Muscle layer of colon (tissue), 2 donors: ENCODE measurements around the gene ARMC12.
A peak's percentile ranks its signal among the peaks of the same experiment; 100 is the strongest.
"Not testable (repeated sequence)": the region's sequence is repeated elsewhere in the genome, so short reads cannot be mapped to it uniquely, and the experiment has no call there.

ENCODE experiments used
- H3K27ac ChIP-seq: one replicate; pipeline ENCODE4 v1.7.0; 2013; ENCODE audit warnings: low read depth, mild to moderate bottlenecking, low read length, moderate library complexity
- H3K27me3 ChIP-seq, 2 donors: one replicate each; pipeline ENCODE4 v1.7.0; 2013; ENCODE audit warnings: low read length in 2 of 2, mild to moderate bottlenecking in 2 of 2; ENCODE audit not compliant: insufficient read depth in 2 of 2, control insufficient read depth in 1 of 2
- H3K36me3 ChIP-seq: one replicate; pipeline ENCODE4 v1.7.0; 2013; ENCODE audit warnings: mild to moderate bottlenecking, low read length; ENCODE audit not compliant: insufficient read depth
- H3K4me1 ChIP-seq: one replicate; pipeline ENCODE4 v1.7.0; 2013; ENCODE audit warnings: mild to moderate bottlenecking, low read length; ENCODE audit not compliant: insufficient read depth
- H3K4me3 ChIP-seq, 2 donors: one replicate each; pipeline ENCODE4 v1.7.0; 2013; ENCODE audit warnings: low read length in 2 of 2, low read depth in 1 of 2, mild to moderate bottlenecking in 1 of 2, moderate library complexity in 1 of 2
- H3K9ac ChIP-seq: one replicate; pipeline ENCODE4 v1.7.0; 2013; ENCODE audit warnings: low read length
- H3K9me3 ChIP-seq: one replicate; pipeline ENCODE4 v1.7.0; 2013; ENCODE audit warnings: mild to moderate bottlenecking, low read length
- donor health status: abdominal sarcoma.
- donor health status: Adenocarcinoma of cecum.

The ARMC12 gene, protein sequence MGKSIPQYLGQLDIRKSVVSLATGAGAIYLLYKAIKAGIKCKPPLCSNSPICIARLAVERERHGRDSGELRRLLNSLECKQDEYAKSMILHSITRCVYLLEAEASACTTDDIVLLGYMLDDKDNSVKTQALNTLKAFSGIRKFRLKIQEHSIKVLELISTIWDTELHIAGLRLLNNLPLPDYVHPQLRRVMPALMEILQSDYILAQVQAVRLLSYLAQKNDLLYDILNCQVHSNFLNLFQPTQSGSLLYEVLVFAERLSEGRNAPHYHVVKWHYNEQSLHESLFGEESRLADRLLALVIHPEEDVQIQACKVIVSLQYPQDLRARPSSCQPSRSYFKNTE

DNA sequence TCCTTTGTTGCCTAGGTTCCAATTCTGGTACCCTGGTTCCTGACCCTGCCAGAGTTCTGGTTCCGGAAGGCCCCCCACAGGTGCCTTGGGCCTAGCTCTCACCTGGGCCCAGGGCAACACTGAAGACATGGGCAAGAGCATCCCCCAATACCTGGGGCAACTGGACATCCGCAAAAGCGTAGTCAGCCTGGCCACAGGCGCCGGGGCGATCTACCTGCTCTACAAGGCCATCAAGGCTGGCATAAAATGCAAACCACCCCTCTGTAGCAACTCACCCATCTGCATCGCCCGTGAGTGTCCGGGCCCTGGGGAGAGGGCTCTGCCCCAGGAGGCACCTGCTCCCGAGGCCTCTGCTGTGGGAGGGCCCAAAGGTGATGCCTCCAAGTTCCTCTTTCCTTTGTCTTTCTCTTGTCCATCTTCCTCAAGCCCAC, at the start of gene ARMC12:
Gene ARMC12 (plus strand): TSS at position 51 of the 431 bp plus-strand sequence. CDS start 77 bp downstream, at position 128.
- Histone ChIP-seq H3K27ac (no peak within 1 kb of the TSS), H3K4me1 (peaks cover 30% of the 10 kb centered on the region), H3K4me3 (no peak within 1 kb of the TSS), H3K9me3 (no peaks in the 10 kb centered on the region), H3K36me3 (no peaks in the 10 kb centered on the region), H3K9ac (no peak within 1 kb of the TSS), H3K27me3 (no peaks in the 10 kb centered on the region)

DNA sequence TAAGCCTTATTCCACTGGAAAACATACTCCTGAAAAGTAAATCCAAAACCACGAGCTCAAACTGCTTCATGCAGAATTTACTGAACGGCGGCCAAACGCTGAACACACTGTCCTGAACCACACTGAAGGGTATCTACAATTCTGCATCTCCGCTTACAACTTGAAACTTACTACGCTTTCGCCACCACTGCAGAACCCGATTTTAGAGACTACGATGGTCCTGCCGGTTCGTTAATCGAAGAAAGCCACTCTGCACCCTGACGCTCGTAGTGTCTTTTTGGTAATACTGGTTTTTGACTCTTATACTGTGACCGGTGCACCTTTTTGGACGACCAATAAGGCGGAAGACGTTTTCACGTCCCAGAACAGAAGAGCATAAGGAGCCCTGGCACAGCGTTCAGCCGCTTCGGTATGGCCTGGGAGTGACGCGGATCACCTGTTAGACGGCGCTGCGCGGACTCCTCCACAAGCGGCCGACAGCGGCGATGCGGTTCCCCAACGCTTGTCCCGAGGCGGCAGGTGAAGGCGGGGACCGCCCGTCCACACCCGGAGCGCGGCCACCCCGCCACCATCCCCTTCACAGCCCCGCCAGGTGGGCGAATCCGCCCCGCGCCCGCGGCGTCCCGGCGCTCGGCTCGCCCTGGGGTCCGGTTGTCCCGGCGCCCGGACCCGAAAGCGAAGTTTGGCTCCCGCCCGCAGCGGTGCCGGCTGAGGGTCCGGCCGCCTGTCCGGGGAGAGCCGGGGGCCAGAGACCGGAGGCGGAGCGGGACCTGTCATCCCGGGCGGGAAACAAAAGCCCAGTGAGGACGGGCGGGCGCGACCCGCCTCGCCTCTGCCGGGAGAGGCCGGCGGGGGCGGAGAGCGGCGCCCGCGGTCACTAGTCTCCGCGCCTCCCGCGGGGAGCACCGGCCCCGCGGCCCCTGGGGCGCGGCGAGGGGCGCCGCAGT, 48.9 kb upstream of the ARMC12 start:
- Histone ChIP-seq H3K9ac (peak overlapping the region; percentile 90), H3K4me1 (peaks cover 20% of the 10 kb centered on the region), H3K27me3 (no peaks in the 10 kb centered on the region), H3K4me3 (peak overlapping the region; percentile 92 to 96), H3K27ac (peak overlapping the region; percentile 88), H3K9me3 (no peaks in the 10 kb centered on the region), H3K36me3 (no peaks in the 10 kb centered on the region)

DNA sequence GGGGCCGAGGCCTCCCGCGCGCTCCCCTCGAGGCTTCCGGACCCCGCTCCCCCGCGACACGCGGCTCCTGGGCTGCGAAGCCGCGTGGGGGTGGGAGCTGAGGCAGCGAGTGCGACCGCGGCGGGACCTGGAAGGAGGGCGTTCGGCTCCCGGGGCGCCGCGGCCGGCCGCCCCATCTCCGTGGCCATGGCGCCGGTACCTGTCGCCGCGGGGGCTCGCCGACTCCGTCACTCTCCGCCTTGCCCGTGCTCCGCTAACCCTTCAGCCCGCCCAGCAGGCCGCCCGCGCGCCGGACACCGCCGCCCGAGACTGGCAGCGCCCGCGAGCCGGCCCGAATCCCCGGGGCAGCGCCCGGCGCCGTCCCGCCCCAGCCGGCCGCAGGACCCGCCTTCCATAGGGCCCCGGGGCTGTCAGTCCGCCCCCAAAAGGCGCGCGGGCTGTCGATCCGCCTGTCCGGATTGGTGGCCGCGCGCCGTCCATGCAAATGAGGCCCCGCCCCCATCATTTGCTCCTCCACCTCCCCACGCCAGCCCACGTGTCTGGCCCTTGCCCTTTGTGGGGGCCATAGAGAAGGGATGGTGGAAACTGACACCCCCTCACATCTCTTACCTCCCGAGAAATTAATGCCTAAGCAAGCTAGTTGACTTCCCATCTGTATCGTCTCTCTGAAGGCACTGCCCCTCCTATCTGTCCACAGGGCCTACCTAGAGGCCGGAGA, 48.1 kb upstream of the ARMC12 start, which contains the start of gene FKBP5:
Gene FKBP5 (minus strand): TSS at position 311 of the 718 bp plus-strand sequence. CDS start 46,091 bp downstream, outside the sequence.
- no peaks in the 10 kb centered on the region for H3K9me3 ChIP-seq
- H3K9ac ChIP-seq: peak within 1 kb of the TSS; percentile 90
- H3K4me1 ChIP-seq: peaks cover 20% of the 10 kb centered on the region
- no peaks in the 10 kb centered on the region for H3K36me3 ChIP-seq
- peak within 1 kb of the TSS; percentile 92 to 96 for H3K4me3 ChIP-seq
- peak within 1 kb of the TSS; percentile 88 for H3K27ac ChIP-seq
- H3K27me3 ChIP-seq: no peaks in the 10 kb centered on the region

DNA sequence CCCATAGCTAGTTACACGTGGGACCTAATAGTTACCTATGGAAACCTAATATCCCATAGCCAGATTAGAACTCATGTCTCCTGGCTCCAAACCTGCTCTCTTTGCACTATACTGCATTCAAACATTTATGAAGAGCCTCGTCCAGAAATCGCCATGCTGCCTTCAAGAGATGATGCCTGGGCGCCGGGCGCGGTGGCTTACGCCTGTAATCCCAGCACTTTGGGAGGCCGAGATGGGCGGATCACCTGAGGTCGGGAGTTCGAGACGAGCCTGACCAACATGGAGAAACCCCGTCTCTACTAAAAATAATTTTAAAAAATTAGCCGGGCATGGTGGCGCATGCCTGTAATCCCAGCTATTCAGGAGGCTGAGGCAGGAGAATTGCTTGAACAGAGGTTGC, 46.8 kb upstream of the ARMC12 start:
- not testable (repeated sequence) for H3K9me3 ChIP-seq, H3K36me3 ChIP-seq, H3K27ac ChIP-seq, H3K4me3 ChIP-seq, H3K9ac ChIP-seq, H3K27me3 ChIP-seq
- H3K4me1 ChIP-seq: peaks cover 20% of the 10 kb centered on the region

DNA sequence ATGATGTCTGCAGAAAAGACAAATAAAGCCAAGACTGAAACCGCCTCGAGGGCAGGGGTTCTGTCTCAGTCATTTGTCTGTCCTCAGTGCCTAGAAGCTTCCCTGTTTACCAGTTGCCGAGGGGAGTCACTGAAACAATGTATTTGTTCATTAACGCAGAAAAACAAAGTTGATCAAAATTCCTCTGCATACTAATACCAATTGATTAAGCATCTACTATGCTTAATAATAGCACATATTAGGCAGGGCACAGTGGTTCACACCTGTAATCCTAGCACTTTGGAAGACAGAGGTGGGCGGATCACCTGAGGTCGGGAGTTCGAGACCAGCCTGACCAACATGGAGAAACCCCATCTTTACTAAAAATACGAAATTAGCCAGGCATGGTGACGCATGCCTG, 46.3 kb upstream of the ARMC12 start:
- H3K36me3 ChIP-seq: no peaks in the 10 kb centered on the region
- no peak overlapping the region for H3K9ac ChIP-seq
- H3K4me1 ChIP-seq: peaks cover 20% of the 10 kb centered on the region
- H3K9me3 ChIP-seq: no peaks in the 10 kb centered on the region
- H3K4me3 ChIP-seq: no peak overlapping the region
- no peaks in the 10 kb centered on the region for H3K27me3 ChIP-seq
- no peak overlapping the region for H3K27ac ChIP-seq

DNA sequence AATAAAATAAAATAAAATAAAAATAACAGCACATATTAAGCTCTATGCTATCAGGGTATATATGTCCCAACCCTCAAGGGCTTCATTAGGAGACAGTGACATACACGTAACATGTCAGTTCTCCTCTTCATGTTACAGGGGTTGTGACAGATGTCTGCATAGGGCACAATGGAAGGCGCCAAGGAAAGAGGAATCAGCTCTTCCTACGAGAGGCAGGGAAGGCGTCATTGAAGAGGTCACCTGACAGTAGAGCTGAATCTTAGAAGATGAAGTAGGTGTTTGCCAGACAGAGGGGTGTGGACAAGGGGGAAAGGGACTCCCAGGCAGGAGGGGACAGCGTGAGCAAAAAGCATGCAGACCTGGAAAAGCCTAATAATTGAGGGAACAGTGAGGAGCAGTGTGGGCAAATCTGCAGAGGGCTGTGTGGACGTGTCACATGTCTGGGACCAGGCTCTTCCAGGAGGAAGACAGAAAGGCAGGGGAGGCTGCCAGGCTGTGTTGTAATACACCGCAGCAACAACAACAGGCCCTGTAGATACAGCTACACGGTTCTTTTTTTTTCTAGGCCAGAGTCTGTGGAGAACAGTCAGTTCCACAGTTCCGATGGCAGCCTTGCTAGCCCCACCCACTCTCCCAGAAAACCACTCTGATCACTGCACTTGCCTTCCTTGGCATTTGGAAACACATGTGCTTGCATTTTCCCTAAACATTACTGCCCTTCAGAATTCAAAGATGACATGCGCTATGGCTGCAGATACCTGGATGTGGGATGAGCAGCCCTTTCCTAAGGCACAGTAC, 45.6 kb upstream of the ARMC12 start:
- peaks cover 20% of the 10 kb centered on the region for H3K4me1 ChIP-seq
- H3K27me3 ChIP-seq: no peaks in the 10 kb centered on the region
- no peak overlapping the region for H3K9ac ChIP-seq
- no peak overlapping the region for H3K27ac ChIP-seq
- no peaks in the 10 kb centered on the region for H3K36me3 ChIP-seq
- H3K9me3 ChIP-seq: no peaks in the 10 kb centered on the region
- no peak overlapping the region for H3K4me3 ChIP-seq

DNA sequence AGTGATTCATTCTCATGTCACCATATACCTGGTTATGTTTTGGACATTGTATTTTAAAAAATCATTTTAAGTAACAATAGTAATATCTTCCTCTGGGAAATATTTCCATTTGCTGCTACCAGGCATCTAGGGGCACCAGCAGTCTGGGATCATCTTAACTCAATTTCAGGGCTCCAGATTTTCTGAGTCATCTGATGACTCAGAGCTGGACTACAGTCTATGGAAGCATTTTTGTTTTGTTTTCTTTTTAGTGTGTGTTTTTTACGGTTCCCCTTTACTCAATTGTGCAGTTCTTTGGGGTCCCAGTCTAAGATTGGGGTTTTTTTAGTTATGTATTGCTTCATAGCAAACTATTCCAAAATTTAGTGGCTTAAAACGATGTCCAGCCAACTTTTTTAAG, 42.4 kb upstream of the ARMC12 start:
- H3K4me1 ChIP-seq: peaks cover 12% of the 10 kb centered on the region
- H3K9me3 ChIP-seq: no peaks in the 10 kb centered on the region
- no peak overlapping the region for H3K4me3 ChIP-seq
- no peak overlapping the region for H3K27ac ChIP-seq
- no peak overlapping the region for H3K9ac ChIP-seq
- no peaks in the 10 kb centered on the region for H3K27me3 ChIP-seq
- H3K36me3 ChIP-seq: no peaks in the 10 kb centered on the region

DNA sequence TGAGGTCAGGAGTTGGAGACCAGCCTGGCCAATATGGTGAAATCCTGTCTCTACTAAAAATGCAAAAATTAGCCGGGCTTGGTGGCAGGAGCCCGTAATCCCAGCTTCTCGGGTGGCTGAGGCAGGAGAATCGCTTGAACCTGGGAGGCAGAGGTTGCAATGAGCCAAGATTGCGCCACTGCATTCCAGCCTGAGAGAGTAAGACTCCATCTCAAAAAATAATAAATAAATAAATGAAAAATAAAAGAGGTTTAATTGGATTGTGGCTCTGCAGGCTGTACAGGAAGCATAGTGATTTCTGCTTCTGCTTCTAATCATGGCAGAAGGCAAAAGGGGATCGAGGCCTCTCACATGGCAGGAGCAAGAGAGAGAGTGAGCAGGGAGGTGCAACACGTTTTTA, 38.4 kb upstream of the ARMC12 start:
- H3K27ac ChIP-seq, H3K4me1 ChIP-seq, H3K27me3 ChIP-seq, H3K36me3 ChIP-seq, H3K4me3 ChIP-seq, H3K9me3 ChIP-seq, H3K9ac ChIP-seq: not testable (repeated sequence)

DNA sequence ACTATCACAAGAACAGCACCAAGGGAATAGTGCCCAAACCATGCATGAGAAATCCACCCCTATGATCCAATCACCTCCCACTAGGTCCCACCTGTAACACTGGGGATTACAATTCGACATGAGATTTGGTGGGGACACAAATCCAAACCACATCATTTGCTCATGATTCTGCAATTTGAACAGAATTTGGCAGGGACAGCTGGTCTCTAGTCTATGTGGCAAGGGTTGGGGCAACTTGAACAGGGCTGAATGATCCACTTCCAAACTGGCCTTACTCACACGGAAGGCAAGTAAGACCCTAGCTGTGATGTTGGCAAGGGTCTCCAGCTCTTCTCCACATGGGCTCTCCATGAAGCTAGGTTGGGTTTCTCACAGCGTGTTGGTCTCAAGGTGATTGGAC, 38.0 kb upstream of the ARMC12 start:
- Histone ChIP-seq H3K27ac (no peak overlapping the region), H3K9me3 (no peaks in the 10 kb centered on the region), H3K27me3 (no peaks in the 10 kb centered on the region), H3K36me3 (no peaks in the 10 kb centered on the region), H3K4me1 (no peaks in the 10 kb centered on the region), H3K9ac (no peak overlapping the region), H3K4me3 (no peak overlapping the region)

DNA sequence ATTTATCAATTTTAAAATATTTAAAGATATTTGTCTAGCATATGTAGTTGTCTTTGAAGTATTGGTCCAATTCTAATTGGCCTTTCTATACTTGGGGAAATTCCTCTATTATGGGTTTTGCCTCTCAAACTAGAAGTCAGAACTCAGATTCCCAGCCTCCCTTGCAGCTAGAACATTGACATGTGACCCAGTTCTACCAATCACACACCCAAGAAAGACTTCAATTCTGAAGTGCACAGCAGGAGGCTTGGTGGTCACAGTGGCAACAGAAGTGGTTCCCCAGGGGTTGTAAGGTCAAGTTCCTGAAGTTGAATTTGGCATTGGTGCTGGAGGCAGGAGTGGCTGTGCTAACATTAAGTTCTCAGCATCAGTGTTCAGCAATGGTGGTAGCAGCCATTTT, 33.3 kb upstream of the ARMC12 start:
- Histone ChIP-seq H3K9ac (no peak overlapping the region), H3K27ac (no peak overlapping the region), H3K4me1 (no peaks in the 10 kb centered on the region), H3K4me3 (no peak overlapping the region), H3K36me3 (no peaks in the 10 kb centered on the region), H3K27me3 (no peaks in the 10 kb centered on the region), H3K9me3 (no peaks in the 10 kb centered on the region)
